HG03432 (cell line): ENCODE data around the gene FHL1.
"Not testable (repeated sequence)": the region's sequence is repeated elsewhere in the genome, so short reads cannot be mapped to it uniquely, and the experiment has no call there.

Experiments
- ATAC-seq: cut with Tn5 transposase; IDR thresholded peaks from one replicate; pipeline ENCODE4 v1.9.1; 2021; ENCODE audit warnings: mild to moderate bottlenecking, moderate library complexity; ENCODE audit not compliant: unreplicated experiment

FHL1 gene

DNA sequence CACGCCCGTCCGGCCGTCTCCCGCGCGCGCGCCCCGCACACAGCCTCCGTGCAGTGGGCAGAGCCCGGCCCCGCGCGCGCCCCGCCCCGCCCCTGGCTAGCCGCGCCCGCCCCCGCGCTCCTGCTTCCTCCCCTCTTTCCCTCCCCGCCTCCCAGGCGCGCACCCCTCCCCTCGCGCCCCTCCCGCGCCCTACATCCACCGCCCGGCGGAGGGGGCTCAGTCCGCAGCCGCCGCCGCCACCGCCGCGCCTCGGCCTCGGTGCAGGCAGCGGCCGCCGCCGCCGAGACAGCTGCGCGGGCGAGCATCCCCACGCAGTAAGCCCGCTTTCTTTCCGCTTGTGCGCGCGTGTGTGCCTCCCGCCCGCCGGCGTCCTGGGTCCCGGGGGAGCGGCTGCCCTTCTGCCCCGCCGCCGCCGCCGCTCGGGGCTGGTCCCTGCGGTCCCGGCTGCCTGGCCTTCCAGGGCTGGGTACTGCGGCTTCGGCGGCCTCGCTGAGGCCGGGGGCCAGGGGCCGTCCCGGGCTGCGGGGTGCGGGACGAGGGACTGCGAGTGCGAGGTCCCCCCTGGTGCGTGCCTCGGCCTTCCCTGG is at the start of gene FHL1:
Gene FHL1, plus strand, starts transcription at position 219 of the 587 bp plus-strand sequence.
- ATAC-seq, result peak; percentile 75

DNA sequence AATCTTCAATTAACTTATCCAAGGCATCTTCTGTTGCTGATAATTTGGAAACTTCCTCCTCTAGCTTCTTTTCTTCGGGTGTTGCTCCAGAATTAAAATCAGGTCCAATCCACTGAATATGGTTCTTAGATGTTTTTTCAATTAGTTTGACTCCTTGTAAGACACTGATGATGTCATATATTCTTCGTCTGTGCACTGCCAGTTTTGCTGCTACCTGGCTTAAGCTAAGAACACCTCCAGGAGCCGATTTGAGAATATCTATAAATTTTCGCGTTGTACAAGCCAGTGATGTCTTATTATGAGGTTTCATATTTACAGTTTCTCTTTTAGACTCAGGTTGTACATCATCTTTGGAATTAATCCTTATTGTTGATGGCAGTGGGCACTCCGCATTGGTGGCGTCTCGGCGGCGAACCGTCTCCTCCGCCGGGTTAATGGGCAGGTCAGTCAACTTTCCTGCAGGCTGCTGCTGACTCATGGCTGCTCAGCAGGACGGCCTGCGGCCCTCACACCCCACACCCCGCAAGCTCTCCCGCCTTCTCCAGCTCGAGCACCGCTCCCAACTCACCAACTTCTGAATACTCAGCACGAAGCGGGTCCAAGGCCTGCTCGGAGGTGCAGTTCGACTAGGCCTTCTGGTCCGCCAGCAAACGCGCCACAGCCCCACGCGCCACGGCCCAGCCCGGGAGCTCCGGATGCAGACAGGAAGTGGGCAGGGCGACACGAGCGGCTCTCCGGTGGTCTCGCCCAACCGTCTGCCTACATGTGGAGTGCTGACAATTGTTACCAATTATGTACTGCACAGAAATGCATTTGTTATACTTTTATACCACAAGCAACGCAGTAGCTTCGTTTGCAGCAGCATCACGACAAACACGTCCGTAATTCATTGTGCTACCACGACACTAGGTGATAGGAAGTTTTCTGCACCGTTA is 49.2 kb upstream of the FHL1 start:
- no peak for ATAC-seq

DNA sequence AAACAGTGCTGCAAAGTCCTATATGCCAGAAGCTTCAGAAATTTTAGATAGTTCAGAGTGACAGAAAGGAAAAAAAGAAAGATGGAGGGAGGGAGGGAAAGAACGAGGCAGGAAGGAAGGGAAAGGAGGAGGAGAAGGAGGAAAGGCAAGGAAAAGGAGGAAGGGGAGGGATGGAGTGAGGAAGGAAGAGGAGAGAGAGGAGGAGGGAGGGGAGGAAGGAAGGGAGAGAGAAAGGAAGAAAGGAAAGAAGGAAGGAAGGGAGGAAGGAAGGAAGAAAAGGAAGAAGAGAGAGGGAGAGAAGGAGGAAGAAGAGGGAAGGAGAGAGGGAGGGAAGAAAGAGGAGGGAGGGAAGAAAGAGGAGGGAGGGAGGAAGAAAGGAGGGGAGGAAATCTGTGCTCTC is 42.4 kb upstream of the FHL1 start:
- no peak for ATAC-seq

DNA sequence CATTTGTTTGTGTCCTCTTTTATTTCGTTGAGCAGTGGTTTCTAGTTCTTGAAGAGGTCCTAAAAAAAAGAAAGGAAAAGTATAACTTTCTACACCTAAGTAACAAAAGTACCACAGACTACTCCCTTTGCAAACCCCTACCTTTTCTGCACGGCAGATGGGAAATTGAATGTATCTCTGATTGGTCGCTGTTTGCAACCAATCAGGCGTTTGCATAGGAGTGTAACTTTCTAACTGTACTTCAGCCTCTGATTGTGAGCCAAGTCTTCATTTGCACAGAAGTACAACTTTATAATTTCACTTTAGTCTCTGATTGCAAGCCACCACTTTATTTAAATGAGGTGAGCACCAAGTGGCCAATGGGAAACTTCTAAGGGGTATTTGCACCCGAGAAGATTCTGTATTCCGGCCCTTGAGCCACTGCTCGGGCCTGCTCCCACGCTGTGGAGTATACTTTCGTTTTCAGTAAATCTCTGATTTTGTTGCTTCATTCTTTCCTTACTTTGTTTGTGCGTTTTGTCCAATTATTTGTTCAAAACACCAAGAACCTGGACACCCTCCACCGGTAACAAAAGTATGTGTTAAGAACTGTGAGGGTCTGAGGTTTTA is 40.3 kb upstream of the FHL1 start:
- ATAC-seq, result no peak

DNA sequence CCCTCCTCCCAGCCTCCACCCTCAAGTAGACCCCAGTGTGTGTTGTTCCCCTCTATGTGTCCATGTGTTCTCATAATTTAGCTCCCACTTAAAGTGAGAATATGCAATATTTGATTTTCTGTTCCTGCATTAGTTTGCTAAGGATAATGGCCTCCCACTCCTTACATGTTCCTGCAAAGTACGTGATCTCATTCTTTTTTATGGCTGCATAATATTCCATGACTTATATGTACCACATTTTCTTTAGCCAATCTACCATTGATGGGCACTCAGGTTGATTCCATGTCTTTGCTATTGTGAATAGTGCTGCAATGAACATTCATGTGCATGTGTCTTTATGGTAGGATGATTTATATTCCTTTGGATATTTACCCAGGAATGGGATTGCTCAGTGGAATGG is 38.4 kb upstream of the FHL1 start:
- ATAC-seq, result not testable (repeated sequence)

DNA sequence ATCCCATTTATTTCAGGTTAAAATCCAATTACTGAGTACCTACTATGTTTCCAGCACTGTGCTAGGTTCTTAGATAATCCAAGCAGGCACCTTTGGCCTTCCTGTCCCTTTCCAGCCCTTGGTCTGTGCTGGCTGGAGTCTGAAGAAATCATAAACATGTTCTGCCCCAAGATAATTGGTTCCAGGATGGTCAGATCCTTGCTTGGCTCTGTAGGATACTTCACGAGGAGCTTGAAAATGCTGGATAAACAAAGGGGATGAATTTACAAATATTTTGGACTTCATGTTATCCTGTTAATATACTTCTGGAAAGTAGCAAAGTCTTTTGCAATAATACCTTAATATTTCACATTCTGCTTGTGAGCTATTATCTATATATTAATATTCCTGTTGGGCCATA is 35.0 kb upstream of the FHL1 start:
- no peak for ATAC-seq

DNA sequence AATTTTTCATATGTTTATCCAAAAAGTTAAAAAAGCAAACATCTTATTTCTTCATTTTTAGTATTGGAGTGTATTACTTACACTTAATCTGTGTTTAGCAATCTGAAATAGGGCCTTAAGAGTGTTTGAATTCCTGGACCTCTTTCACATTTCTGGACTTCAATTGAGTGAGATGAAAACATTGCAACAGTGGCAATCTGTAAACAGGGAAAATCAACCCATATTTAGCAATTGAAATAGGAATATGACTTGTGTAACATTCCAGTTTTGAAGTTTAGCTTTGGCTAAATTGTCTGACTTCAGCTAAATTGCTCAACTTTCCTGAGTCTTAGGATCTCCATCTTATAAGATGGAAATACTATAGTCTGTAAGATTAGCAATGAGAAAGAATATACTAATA is 34.6 kb upstream of the FHL1 start:
- no peak for ATAC-seq

DNA sequence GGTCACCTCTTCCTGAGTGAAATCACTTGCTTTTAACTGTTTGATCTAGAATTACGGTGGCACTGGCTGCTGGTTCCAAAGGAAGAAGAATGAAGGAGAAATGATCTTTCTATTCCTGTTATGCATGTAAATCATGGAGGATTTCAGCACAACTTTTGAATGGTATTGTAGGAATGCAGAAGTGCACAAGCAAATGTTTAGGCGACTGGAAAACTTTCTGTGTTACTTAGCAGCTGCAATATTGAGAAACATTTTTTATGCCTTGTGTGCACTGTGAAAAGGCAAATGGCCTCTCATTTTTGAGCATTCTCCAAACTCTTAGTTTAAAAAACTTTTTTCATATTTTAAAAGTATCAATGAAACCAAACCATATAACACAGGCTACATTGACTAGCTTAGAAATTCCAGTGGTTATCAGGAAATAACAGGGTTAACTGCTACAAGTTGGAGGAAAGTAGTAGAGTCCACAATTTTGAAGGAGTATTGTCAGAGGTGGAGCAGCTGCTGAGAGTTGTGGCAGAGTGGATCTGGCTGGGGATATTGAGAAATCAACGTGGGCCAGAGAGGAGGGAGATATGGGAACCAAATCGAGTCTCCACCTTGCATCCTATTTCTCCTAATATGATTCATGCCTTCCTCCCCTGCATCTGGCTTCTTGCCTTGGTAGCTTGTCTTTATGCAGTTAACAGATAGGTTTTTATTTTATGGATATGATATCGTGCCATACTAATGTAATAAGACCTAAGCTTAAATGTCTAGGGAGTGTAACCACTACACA is 32.0 kb upstream of the FHL1 start:
- no peak for ATAC-seq

DNA sequence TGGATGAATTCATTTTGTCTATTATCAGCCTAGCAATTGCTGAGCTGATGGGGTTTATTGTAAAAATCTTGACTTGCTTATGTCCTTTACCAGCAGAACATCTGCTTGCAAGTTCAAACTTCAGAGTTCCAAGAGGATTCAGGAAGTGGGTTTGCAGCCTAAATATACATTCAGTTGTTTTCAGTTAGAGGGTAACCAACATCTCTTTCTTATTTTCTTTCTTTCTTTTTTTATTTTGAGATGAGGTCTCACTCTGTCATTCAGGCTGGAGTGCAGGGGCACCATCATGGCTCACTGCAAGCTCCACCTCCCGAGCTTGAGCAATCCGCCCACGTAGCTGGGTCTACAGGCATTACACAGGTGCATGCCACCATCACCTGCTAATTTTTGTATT is 31.4 kb upstream of the FHL1 start:
- no peak for ATAC-seq

DNA sequence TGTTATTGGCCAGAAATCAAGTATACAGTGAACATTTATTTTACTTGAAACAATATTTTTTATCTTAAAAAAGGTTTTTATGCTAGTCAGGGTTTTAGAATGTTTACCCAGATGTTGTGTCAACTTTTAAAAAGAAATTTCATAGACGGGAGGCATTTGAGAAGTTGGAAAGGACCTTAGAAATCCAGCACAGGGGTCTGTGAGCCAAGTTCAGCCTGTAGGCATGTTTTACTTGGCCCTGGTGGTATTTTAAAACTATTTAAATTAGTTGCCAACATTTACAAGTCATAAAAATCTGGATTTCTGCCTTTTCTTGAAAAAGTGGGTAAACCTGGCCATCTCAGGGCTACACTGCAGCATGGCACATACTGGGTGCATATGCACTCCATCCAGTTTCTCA is 25.5 kb upstream of the FHL1 start:
- no peak for ATAC-seq

DNA sequence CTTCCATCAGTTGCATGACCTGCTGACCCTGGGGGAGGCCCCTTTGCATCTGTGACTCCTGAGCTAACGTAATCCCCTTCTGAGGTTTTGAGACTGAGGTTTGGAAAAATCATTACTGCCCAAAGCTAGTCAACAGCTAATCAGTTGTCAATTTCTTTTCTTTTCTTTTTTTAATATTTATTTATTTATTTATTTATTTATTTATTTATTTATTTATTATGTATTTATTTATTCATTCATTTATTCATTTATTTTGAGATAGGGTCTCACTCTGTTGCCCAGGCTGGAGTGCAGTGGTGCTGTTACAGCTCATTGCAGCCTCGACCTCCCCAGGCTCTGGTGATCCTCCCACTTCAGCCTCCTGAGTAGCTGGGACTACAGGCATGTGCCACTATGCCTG is 25.1 kb upstream of the FHL1 start:
- no peak for ATAC-seq

DNA sequence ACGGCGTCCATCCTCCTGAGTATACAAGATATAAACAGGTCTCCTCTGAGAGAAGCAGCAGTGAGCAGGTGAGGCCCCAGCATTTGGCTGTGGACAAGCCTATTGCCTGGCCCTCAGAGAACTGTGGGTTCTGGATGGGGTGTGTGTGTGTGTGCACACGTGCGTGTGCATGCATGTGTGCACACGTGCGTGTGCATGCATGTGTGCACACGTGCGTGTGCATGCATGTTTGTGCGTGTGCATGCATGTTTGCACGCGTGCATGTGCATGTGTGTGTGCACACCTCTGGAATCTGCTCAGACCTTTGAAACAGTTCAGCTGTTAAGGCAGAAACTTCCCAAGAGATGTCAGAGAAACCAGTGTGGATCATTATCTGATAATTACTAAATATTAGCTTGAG is 22.2 kb upstream of the FHL1 start:
- no peak for ATAC-seq

DNA sequence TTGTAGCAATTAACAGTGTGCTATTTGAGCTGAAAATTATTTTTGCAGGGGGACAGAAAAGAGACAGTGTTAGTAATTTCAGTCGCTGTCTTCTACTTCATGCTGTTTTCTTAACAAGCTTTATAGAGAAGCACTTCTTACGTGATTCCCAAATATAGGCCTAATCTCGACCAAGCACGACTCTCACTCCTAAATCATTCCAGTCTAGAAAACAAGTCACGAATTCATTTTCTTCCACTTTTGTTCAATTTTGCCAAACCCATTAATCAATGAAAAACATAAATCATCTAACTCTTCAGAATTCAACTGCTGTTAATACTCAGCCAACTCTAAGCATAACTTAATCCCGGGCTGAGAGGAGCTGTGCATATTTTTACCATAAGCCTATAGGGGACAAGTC is 21.0 kb upstream of the FHL1 start:
- no peak for ATAC-seq

DNA sequence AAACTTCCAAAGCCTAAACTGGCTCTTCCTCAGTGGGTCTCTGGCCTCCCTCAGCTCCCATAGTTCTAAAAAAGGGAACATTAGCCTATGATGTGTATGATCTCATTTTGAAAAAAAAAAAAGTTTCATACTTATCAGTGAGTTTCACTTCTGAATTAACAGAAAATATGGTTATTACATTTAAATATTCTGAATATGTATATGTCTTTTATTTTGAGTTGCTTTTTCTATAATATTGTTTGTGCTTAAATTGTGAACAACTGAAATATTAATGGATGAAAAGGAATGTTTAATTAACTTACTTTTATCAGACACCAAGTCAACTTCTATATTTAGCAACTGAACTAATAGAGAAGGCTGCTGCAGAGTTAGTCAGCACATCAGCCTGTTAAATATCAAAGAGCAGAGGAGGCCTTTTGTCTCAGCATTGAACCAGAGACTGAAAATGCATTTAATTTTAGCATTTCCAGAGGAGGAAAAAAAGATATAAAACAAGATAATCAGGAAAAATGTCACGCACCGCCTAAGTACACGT is 20.4 kb upstream of the FHL1 start:
- ATAC-seq, result no peak

DNA sequence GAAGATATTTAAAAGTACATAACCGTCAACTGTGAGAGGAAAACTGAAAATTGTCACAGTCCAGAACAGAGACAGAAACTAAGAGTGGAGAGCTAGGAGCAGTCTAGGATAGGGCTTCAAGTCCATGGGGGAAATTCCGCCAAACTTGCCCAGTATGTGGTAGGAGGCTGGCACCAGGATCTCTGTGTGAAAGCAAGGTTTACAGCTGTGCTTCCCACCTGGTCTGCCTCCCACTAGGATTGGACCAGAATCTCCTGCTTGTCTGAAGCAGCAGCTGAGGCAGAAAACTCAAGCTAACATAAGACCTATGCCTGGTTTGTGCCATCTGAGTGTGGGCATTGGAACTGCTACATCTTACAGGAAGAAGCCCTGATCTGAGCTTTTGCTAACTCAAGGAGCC is 18.6 kb upstream of the FHL1 start:
- no peak for ATAC-seq

DNA sequence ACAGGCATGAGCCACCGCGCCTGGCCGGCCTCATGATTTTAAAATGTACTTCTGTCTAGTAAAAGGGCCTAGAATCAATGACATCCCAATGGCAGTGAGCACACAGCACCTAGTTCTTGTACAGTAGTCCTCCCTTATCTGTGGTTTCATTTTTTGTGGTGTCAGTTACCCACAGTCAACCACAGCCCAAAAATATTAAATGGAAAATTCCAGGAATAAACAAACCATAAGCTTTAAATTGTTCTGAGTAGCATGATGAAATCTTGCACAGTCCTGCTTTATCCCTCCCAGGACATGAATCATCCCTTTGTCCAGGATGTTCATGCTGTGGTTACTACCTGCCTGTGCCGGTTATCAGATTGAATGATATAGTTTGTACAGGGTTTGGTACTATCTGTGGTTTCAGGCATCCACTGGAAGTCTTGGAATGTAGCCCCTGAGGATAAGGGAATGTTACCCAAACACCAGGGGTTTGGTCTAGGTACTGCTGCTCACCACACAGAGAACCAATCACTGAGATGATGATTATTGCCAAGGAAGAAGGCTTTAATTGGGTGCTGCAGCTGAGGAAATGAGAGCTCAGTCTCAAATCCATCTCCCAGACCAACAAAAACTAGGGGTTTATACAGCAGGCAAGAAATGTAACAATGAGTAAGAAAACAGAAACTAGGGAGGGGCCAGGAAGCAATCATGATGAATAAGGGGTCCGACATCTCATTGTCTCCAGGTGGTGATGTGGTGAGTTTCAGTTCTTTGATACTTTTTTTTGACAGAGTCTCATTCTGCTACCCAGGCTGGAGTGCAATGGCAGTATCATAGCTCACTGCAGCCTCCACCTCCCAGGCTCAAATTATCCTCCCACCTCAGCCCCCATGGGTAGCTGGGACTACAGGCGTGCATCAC is 16.2 kb upstream of the FHL1 start:
- peak; percentile 49 for ATAC-seq

DNA sequence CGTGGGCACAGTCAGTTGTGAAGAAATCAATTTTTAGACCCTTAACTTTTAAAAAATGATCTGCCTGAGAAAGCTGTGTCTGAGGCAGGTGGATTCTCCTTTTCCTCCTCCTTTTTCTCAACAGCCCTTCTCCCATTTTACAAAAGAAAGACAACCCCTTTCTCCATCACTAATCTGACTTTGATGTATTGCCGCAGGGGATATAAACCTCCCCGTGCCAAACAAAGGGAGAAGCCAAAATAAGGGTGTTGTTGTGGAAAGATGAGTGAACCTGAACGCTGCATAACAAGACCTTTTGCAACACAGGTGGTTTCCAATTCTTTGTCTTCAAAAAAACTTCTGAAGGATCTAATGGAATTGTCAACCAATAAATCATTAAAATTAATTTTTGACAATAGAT is 8.4 kb upstream of the FHL1 start:
- ATAC-seq, result no peak

DNA sequence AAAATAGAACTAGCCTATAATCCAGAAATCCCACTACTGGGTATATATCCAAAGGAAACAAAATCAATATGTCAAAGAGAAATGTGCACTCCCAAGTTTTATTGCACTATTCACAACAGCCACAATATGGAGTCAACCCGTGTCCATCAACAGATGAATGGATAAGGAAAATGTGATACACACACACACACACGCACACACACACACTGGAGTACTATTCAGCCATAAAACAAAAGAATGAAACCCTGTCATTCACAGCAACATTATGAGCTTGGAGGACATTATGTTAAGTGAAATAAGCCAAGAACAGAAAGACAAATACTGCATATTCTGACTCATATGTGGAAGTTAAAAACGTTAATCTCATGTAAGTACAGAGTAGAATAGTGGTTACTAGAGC is 5.8 kb upstream of the FHL1 start:
- ATAC-seq, result no peak

DNA sequence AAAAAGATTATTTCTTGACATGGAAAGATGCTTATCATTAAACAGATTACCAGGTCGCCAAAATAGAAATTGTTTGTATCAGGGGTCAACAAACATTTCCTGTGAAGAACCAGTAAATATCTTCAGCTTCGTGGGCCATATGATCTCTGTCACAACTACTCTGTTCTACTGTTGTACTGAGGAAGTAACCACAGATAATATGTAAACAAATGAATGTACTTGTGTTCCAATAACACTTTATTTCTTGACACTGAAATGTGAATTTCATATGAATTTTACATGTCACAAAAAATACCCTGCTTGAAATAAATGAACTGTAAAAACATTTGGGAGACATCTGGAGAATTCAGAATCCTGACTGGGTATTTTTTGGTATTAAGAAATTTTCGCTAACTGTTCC is 4.7 kb upstream of the FHL1 start:
- ATAC-seq, result no peak

DNA sequence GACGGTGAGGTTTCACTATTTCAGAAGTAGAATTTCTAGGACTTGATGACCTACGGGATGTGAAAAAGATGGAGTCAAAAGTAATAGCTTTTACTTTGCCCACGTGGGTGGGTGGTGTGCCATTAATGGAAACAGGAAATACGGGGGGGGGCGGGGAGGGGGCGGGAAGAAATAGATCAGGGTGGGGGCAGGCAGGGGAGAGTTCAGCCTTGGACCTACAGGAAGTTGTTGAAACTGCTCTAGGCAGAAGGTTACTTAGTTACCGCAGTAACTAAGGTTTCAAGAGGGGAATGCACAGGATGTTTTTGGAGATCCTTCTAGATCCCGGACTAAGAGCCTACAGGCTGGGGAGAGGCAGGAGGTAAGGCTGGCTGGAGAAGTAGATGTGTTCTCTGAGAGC is 3.6 kb upstream of the FHL1 start:
- ATAC-seq, result no peak
